Suppressor macrophage (primary cell): ENCODE data around the gene OSBPL10.

Source experiments
- DNase-seq, 4 experiments: peaks; one replicate each; pipeline ENCODE4 v3.0.0-alpha.2; 2020 to 2022

OSBPL10 gene

GRCh38 chr3:31732548-31732947 is 248.5 kb downstream of the OSBPL10 start:
- no peak for DNase-seq

DNA sequence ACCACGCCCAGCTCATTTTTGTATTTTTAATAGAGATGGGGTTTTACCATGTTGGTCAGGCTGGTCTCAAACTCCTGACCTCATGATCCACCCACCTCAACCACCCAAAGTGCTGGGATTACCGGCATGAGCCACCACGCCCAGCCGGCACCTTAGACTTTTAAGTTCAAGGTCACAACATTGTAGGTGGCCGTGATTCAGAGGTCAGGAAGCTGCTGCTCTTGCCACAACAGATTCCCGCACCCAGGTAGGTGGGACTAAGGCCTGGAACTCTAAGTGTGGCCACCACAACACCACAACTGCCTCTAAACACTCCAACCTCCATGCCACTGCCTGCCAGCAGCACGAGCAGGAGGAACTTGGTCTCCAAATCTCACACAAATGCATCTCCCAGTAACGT is 251.5 kb downstream of the OSBPL10 start:
- no peak for DNase-seq

DNA sequence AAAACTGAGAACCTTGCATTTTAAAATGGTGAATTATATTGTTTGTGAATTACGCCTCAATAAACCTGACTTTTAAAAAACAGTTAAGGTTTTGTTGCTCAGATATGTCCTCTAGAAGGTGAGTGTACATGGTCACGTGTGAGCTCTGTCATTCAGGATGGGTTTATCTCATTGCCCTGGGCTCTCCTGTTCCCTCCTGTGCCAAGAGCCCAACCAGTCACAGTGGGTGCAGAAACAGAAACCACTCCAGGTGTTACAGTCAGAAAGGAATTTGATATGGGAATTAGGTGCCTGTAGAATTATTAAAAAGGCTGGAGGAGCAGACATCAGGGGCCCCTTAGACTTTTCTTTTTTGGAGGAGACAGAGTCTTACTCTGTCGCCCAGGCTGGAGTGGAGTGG is 252.0 kb downstream of the OSBPL10 start:
- DNase-seq = no peak

DNA sequence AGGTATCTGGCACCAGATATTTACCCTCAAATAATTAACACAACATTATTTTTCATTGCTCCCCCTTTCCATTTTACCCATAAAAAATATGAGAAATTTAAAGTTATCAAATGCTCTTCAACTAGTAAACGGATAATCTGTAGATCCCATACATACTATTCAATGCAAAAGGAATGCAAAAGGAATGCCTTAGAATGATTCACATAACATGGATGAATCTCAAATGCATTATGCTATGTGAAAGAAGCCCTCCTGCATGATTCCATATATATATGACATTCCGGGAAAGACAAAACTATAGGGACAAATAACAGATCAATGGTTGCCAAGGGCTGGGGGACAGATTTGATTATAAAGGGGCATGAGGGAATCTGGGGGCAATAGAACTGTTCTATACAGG is 252.7 kb downstream of the OSBPL10 start:
- DNase-seq = no peak

- DNase-seq = no peak
Observed at GRCh38 chr3:31725976-31726375, 255.1 kb downstream of the OSBPL10 start.

GRCh38 chr3:31725568-31725967 is 255.5 kb downstream of the OSBPL10 start:
- no peak for DNase-seq

DNA sequence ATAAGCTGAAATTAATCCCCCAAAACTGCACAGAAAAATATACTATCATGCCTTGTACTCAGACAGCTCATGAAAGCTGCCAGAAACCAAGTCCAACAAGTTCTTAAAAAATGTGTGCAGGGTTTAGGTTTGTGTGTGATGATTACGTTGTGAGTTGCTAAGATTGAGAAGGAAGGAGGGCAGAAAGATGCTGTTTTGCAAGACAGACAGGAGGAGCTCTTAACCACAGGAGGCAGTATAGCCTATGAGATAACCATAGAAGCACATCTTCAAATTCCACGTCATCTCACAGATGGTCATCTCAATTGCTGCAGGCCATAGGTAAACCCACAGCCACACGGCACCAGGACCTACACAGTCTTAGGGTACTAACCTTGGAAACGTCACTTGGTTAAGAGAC is 256.4 kb downstream of the OSBPL10 start:
- DNase-seq = peak in 2 of 4 experiments; percentile 11 to 13

GRCh38 chr3:31724116-31724515 is 256.9 kb downstream of the OSBPL10 start:
- no peak for DNase-seq

DNA sequence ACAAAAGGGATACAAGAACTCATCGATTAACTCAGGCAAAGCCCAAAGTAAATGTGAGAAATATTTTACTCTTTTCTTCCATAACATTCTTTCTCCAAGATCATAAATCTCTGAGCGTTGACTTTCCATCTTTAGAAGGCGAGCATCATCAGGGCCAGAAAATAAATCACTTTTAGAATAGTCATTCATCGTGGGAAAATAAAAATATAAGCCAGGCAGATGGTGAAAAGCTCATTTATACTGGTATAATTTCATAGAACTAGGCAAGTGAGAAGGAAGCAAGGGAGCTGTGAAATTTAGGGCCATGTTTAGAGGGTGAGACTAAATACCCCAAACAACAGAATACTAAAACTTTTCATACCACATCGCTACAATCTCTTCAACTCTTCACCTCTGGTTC is 257.4 kb downstream of the OSBPL10 start:
- no peak for DNase-seq

- no peak for DNase-seq
Observed at GRCh38 chr3:31721676-31722075, 259.4 kb downstream of the OSBPL10 start.

DNA sequence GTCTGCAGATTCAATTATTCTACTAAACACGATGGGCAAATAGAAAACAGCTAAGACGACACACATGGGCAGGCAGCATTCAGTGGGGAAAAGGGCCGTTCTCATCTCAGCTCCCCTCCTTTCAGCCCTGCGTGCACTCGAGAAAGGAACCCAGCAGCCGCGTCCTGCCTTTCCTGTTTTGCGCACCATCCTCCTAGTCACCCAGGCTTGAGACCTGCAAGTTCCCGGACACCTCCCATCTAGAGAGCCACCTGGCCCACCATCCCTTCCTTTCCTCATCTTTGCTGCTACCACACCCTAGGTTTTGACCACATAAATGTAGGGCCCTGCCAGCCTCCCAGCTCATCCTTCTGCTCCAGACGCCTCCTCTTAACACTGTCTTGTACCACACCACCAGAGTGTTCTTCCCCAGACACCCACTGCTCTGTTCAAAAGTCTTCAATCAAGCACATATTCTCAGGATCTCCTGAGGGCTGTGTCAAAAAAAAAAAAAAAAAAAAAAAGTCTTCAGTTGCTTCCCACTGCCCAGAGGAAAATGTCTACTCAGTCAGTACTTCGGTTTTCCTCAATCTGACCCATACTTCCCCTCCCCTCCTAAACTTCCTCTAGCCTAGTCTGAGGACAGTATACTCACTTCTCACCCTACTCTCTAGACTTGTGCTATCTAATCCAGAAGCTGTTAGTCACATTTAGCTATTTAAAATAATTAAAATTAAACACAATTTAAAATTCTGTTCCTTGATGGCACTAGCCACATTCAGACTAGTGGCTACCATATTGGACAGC is 266.4 kb downstream of the OSBPL10 start:
- peak; percentile 14 to 69 (median 52) for DNase-seq

DNA sequence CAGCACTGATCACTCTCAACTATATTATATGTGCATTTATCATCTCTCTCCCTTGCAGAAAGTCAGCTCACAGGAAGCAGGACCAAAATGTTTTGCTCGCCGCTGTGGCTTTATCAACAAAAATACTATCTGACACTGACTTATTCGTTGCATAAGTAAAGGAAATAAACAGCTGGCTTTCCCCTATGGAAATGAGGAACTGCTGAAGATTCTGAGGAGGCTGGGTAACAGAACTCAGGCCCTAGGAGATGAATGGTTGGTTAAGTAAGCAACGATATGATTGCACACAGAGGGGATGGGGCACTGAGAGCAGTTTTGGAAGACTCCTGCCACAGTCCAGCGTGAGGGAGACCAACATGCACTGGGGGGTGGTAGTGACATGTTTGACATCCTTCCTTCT is 267.2 kb downstream of the OSBPL10 start:
- peak; percentile 49 to 78 (median 70) for DNase-seq

- DNase-seq = peak in 1 of 4 experiments; percentile 15
Observed at GRCh38 chr3:31710123-31710803, 270.8 kb downstream of the OSBPL10 start.

- DNase-seq = no peak
Observed at GRCh38 chr3:31709526-31709925, 271.5 kb downstream of the OSBPL10 start.

GRCh38 chr3:31709005-31709404 is 272.1 kb downstream of the OSBPL10 start:
- no peak for DNase-seq

GRCh38 chr3:31707286-31707685 is 273.8 kb downstream of the OSBPL10 start:
- no peak for DNase-seq

GRCh38 chr3:31705736-31706135 is 275.3 kb downstream of the OSBPL10 start:
- no peak for DNase-seq

DNA sequence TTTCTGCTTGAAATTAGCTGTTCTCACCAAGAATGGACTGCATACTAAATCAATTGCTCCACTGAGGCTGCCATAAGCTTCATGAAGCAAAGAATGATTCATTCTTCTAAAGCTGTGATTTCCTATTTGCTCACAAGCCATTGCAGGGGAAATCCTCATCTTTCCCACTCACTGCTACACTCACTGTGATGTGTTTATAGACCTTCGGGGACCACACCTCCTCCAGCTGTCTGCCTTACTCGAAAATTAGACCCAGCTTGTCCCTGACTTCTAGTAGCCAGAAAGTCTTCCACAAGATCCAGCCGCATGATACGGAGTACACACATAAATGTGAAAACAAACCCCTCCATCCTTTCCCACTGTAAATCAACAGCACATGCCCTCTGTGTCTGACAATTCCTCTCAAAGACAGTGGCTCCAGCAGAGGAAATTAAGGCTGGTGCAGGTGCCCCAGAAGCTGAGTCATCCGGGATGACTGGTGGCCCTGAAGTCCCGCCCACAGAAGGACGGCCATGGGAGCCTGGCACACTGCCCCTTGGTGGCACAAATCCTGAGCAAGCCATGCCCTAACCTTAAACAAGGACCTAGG is 276.4 kb downstream of the OSBPL10 start:
- peak; percentile 8 to 59 (median 44) for DNase-seq

- DNase-seq = no peak
Observed at GRCh38 chr3:31704156-31704555, 276.9 kb downstream of the OSBPL10 start.

- DNase-seq = no peak
Observed at GRCh38 chr3:31701286-31701685, 279.8 kb downstream of the OSBPL10 start.

DNA sequence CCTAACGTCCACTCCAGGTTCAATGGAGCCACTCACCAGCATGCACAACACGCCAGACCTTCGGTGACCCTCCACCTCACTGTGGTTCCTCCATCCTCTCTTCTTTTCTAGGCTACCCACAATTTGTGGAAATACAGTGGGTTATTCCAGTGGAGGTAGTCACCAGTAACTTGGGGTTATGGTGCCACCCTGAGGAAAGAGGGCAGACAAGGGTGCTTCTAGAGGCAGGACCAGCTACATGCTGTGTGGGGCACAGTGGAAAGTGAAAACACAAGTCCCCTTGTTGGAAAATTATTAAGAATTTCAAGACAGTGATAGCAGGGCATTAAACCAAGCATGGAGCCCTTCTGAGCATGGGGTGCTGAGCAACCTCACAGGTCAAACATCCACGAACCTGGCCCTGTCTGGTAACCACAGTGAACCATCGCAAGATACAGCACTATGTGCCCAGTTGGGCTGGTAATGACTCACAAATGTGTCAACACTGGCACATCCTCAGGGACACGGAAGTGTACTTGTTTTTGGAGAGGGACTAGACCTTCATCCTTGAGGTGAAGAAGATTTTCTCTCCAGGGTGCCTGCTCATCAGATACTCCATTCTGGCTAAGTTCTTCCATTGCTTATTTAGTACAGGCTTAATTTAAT is 281.6 kb downstream of the OSBPL10 start:
- peak in 3 of 4 experiments; percentile 16 to 43 (median 38) for DNase-seq

DNA sequence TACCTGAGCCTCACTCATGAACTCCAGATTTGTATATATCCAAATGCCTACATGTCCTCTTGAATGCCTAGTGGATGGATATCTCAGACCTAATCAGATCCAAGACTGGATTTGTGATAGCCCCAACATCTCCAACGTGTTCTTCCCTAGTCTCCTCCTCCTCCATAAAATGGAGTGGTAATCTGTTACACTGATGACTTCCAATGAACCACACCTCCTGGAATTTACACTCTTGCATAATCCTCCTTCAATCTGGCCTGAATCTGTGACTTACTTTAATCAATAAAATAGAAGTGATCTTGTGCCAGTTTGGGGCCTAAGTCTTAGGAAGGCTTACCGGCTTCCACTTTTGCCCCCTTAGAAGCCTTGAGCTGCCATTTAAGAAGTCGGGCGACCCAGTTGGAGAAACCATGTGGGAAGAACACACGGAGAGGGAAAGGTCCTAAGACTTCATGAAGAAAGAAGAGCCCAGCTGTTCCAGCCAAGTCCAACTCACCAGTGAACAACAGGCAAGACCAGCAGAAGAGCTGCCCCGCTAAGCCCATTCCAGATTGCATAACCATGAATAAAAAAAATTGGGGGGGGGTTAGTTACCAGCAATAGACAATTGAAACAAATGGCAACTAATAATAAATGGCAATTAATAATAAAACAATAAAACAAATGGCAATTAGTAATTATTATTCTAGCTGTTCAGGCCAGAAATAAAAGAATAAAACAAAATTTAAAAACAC is 284.1 kb downstream of the OSBPL10 start:
- DNase-seq = no peak

DNA sequence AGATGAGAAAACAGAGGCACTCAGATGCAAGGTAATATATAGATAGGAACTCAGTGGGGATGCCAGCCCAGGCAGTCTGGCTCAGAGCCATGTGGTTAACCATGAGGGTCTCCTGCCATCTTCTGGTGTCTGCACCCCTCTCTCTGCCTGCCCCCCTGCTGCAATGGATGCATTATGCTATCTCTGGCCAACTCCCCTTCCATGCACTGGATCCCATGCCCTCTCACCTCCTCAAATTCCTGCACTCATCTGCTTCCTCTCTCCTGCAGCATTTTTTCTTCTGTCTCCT is 285.1 kb downstream of the OSBPL10 start:
- DNase-seq = no peak
